Activated T-helper 9 cell treated with anti-CD3 and anti-CD28 coated beads, Interleukin-2, amount 50 U/mL, for 16 hours (primary cell): ENCODE results near the gene GRK5.

Experiments used
- DNase-seq: peaks from one replicate; pipeline ENCODE4 v3.0.0-alpha.2; 2020; ENCODE audit warnings: low read depth

Gene GRK5

DNA sequence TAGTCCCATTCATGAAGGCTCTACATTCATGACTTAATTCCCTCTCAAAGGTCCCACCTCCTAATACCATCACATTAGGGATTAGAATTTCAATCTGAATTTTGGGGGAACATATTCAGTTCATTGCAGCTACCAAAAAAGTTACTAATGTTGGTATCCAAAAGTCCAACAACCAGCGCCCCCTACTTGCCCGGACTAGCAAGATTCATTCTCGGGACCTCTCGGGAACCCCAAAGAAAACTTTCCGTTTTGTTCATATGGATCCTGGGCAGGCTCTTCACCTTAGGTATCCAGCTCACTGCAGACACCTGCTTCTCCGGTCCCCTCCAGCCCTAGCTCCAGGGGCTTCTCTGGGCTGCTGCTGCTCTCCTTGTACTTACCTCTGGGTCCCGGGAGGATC is 8.9 kb upstream of the GRK5 start:
- DNase-seq = no peak

DNA sequence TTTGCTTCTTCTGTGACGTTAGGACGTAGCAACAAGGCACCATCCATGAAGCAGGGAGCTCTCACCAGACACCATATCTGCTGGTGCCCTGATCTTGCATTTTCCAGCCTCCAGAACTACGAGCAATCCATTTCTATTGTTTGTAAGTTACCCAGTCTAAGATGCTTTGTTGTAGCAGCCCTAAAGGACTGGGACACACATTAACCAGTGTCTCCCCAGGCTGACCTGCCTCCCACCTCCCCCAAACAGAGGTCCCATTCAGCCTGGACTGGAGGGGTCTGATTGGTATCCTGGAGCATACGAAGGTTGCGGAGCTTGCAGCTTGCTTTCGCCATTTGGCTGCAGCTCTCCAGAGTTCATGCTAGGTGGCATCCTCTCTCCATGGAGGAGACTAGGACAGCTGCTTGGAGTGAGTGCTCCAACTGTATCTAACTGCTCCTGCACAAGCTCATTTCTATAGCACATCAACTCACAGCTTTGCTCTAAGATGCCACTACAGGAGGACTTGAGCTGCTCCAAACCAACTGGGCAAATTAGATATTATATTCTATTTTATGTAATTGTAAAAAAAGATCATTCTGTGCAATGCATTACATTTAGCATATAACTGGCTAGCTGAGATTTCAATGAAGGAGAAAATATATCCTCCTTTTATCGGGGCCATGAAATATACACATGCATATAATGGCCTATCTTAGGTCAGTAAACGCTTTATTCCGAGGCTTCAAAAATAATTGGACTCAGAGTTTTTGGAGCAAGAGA is 8.0 kb upstream of the GRK5 start:
- DNase-seq = no peak

DNA sequence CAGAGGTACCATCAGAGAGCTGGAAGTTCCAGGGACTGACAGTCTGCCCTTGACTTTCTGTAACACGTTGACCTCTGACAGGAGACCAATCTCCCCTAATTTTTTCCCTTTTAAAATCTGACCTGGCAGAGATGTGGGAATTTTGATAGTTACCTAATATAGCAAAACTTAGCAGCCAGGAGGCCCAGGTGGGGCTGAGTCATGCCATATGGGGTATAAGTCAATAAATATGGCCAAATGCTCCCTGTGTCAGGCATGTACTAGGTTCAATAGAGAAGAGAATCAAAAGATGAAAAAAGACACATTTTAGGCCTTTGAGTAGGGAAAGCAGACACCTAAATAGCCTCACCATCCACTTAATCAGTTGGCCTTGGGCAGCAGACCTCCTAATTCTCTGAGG is 6.1 kb upstream of the GRK5 start:
- no peak for DNase-seq

DNA sequence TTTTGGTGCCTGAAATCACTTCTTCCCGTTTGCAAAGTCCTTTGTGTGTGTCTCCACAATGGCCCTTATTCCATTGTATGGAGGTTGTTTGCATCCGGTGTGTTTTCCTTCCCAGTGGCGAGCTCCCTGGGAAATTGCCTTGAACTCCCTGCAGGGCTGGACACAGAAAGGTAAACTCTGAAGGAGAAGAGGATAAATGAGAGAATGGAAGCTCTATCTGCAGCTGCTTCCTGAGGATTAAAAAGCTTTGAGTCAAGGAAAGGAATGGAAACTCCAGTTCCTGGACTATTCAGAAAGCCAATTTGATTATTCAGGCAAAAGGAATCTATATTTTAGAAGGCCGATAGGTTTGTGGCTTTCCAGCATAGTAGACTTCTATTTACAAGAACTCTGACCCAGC is 4.4 kb upstream of the GRK5 start:
- no peak for DNase-seq

DNA sequence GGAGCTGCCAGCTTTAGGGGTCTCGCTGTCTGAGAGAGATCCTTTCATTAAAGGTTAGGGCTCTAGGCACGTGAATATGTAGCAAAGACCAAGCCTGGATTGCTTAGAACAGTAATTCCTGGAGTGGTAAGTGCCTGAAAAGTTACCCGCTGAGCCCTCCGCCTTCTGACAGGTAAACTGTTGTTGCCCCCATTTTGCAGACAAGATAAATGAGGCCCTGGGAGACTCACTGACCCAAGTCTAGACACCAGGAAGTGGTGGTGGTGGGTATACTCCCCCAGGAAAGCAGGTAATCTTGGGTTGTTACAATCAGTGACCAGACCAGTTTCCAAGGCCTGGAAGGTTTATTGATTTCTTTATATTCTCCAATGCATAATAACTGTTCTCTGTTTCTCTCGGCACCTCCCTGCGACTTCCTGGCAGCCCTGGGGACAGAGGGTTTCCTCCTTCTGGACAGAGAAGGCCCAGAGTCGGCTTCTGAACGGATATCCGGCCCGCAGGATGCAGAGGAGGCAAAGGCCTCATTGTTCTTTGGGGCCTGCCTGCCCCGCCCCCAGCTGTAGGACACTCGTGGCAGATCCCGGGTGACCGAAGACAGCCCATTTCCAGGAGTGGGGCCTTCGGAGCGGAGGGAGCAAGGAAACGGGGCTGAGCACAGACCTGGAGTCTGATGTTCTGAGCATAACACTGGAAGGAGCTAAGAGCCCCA is 1.3 kb upstream of the GRK5 start:
- DNase-seq = peak; percentile 23

DNA sequence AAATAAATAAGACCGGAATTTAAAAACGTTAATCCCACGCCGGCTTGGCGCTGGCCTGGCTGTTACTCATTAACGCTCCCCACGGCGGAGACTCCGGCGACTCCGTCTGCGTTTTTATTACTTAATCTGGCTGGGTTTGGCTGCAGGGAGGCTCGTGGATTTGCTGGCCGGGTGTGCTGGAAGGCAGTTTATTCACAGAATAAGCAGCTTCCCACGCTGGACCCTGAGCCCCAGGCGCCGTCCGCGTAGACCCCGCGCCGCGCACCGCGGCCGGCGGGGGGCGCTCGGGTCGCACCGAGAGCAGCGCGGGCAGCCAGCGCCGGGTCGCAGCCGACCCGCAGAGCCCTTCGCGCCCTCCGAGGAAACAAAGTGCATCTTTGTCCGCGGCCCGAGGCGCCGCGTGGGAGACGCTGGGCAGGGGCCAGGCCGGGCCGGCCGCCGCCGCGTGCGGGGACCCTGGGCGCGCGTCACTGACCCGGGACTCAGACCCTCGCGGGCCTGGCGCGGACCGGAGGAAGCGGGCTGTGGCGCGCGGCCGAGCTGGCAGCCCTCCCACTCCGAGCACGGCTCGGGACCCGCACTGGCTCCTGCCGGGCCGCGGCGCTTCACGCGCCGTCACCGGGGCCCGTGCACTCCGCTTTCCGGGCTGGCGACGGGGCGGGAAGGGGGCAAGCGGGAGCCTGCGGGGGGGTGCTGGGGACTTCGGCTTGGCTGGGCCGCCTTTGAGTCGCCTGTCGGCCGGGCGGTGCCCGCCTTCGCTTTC is 587 bp upstream of the GRK5 start:
- DNase-seq = peak; percentile 70

DNA sequence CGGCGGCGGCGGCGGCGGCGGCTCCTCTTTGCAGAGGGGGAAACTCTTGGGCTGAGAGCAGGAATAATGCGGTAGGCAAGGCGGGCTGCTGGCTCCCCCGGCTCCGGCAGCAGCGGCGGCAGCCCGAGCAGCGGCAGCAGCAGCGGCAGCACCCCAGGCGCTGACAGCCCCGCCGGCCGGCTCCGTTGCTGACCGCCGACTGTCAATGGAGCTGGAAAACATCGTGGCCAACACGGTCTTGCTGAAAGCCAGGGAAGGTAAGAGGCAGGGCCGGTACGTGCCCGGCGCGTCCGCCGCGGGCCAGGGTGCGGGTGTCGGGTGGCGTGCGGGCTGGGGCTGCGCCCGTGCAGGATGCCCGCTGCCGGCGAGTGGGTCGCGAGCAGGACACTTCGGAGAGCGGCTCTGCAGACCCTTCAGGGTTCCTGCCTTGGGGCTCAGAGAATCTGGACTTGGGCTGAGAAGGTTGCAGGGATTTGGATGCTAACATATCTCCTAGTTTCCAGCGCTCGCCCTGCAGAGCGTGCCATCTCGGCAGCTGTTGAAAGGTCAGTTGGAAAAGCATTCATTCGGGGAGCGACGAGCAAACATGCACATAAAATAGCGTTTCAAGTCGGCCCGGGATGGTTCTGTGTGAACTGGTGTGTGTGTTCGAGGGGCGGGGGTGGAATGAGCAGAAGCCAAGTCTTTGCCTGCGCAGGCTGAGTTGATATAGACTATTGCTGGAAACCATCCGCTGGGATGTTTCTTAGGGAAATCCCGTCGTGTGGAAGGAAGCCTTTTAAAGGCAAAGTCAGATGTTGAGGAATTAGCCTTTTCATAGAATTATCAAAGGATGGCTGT is 562 bp downstream of the GRK5 start:
- no peak for DNase-seq

DNA sequence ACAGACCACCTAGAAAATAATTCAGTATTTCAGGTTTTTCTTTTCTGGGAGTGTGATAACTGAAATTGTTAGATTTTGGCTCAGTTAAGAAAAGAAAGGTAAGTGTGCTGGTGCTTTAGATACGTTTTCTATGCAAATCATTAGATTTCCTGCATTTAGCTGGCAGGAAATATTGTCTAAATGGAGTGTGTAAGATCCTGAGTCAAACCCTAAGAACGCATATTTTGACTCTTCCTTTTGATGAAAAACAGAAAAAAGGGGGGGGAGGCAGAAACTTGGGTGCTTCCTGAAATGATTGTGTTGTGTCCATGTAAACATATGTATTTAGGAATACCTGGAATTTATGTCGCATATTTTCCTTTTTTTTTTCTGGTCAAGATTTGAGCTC is 1.2 kb downstream of the GRK5 start:
- no peak for DNase-seq

DNA sequence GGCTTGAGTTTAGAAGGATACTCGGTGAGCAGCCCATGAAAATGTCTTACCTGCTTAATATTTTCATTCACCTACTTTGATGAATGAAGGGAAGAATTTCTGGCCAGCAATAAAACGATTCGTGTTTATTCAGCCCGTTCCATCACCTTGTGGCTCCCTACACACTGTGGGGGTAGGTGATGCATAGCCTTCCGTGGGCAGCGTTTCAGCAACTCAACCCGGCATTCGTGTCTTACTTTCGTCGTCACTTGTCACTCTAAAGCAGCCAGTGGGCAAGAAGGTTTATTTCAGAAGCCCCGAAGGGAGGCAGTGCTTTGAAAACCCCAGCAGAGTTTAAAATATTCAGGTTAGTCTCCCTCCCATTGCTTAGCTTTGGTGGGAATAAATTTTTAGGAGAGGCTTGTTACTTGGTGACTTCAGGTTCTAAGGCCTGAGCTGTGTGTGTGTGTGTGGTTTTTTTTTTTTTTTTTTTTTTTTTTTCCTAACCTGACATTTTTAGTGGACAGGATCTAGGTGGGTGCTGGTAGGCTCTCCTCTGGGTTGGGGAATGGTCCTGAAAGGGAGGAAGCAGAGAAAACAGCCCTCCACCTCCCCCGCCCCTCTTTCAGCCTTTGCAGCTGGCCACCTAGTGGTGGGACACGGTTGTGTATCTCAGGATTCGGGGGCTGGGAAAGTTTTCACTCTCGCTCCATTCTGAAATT is 1.8 kb downstream of the GRK5 start:
- DNase-seq = peak; percentile 48

DNA sequence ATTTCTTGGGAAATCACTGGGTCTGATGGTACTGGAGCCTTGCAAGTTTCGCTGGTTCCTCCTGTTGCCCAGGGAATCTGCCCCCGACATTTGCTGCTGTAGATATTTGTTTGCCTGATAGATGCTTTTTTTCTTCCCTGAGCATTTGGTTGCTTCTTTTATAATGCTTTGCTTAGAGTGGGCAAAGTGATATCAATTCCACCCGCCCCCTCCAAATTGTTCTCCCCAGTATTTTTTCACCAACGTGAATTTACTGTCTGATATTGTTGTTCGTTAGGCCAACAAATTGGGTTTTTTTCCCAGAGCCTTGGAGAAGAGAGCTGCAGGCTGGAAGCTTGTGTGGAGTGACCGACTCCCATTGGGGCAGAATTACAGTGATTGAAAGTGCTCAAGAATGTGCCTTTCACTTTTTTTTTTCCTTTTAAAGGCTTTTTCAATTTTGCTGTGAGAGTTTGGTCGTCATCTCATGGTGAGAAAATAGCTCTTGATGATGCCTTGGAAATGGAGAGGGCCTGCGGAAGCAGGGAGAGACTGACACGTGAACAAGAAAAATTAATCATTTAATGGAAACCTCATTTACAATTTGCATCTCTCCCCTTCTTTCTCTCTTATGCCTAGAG is 2.5 kb downstream of the GRK5 start:
- no peak for DNase-seq

DNA sequence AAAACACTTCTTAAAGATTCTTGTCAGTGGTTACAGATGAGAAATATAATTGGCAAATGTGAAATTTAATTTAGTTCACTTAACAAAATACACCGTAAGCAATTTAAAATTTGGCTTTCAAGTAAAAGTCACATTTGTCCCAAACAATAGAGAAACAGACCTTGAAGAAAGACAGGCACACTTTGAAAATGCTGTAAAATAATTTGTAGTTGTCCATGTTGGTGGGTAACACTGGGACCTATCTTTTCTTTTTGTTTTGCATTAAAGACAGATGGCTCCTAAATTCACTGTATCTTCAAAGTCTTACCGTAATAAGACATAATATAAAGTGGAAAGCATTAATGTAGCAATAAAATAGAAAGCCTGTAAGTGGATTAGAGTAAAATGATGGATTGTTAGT is 3.3 kb downstream of the GRK5 start:
- no peak for DNase-seq

DNA sequence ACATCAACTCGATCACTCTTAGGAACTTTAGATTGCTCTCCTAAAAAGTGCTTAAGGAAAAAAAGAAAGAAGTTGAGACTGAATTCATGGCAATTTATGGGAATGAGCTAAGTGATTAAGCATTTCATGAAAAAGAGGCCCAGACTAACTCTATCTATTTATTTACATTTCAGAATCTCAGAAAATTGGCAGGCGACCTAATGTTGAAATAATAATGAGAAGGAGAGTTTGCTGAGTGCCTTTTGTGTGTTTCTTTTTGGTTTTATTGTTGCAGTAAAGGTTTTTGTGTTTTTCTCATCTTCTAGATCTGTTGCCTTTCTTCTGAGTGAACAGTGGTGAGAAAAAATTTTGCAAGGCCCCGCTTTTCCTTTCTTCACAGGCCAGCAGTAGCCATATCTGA is 3.8 kb downstream of the GRK5 start:
- no peak for DNase-seq

DNA sequence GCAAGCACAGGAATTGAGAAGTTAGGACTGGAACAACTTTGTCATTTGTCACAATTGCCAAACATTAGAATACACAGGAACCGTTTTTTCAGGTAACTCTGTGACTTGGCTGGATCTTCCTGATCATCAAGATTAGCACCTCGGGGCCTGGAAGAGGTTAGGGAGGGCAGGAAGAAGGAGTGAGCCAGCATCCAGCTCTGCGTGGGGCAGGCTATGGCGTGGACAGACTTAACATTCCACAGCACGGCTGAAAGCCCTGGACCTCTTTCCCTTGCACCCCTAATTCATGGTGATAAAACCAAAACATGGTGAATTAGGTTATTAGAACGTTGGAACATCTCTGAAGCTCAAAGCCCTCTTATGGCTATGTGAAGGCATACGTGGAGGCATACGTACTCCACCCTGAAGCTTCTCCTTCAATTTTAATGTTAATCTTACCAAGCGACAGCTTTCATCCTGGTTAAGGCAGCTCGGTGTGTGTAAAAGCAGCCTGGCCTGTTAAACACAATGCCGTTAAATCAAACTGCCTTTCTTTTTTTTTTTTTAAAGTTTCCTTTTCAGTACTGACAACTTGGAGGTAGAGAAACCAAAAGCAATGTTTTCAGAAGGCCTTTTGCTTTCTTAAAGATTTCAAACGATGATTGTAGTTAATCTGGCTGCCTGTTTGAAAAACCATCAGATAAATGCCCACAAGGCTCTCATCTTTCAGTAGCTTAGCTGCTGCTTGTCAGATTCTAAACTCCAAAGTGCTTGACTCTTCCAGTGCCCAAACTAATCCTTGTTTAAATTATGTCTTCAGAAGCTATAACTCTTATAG is 4.5 kb downstream of the GRK5 start:
- no peak for DNase-seq

DNA sequence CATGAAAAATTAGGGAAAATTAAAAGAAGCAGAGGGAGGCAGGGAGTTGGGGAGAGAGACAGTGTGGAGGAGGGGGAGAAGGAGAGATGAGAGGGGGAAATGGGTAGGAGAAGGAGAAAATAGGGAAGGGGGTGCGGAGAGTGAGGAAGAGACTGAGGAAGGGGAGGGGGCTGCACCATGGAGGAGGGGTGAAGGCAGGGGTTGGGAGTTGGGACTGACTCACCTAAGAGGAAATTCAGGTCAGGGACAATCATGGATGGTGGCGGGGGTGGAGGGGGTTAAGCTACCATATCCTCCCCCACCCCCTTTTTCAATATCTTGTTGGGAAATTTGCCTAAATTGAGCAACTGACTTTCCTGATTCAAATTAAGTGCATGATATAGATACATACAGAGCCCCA is 8.0 kb downstream of the GRK5 start:
- no peak for DNase-seq

DNA sequence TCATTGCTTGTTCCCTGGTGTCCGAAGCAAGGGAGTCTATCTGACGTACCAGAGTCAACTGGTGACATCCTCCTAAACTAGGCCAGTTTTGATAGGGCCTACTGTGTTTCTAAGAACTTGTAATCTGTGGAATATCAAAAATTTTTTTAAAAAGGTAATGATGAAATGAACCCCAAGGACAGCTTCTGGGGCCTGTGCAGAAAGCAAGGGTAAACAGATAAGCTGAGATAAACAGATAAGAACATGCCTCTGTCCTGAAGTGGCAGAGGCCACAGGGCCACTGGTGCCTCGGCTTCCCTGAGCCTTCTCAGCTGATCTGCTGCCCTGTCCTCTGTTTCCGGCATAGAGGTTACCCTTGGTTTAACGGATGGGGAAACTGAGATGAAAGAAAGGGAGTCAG is 8.8 kb downstream of the GRK5 start:
- no peak for DNase-seq

DNA sequence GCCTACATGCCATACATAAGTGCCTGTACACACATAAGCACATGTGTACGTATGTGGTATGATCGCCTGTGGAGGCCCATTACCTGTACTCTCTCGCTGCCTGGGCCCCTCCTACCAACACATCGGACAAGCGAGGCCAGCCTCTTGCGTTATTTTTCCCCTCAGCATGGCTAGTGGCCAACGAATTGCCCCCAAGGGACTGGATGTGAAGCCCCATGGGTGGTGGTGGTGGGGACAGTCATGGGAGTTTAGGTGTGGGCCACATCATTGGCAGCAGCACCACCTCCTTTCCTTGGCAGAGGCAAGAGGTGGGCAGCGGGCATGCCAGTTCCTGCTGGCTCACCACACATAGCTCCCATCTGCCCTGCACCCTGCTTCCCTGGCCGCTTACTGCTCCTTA is 10.0 kb downstream of the GRK5 start:
- no peak for DNase-seq

DNA sequence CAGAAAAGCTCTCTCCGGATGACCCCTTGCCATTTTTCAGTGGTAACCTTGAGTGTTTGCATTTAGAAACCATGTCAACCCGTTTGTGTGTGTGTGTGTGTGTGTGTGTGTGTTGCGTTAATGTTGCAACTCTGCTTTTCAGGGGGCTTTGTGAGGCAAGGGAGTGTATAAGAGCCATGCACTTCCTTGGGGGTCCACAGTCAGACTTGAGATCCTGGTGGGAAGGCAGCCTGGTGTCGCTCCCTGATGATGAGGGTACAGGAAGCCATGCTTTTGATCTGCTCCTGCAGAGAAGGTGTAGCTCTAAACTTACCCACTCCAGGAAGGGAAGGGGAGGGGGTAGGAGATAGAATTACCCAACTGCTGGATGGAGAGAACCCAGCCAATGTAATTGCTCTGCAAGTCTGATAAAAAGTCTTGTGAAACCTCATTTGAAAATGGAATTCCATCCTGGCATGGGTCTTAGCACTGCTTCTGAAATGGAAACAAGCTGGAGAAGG is 10.7 kb downstream of the GRK5 start:
- no peak for DNase-seq

DNA sequence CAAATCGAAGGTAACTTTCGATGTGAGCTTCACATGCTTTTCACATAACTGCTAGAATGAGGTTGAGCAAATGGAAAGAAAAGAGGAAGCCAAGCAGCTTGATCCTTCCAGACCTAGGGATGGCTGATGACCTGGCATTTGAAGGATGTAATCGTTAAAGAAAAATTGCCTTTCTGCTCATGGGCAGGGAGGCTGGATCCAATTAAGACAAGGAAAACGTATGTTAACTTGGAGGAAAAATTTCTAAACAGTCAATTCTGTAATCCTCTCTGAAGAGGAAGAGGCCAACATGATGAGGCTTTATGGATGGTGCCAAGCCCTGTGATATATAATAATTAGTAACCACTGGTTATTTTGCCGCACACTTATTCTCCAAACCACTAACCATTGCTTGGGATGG is 12.5 kb downstream of the GRK5 start:
- DNase-seq = no peak

DNA sequence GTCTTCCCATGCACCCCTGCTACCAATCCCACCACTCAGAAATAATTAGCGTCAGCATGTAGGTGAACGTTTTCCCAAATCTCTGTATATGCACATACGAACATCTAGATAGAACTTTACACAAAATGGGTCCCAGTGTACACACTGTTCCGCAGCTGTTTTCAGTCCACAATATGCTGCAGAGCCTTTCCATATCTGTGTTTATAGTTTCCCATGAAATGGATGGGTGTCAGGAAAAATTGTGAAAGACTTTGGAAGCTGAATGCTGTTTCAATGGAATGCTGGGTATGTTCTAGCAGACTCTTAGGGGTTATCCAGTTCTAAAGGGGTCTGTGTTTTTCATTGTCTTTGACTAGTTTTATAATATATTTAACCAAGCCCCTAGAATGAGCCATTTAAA is 13.8 kb downstream of the GRK5 start:
- DNase-seq = no peak

DNA sequence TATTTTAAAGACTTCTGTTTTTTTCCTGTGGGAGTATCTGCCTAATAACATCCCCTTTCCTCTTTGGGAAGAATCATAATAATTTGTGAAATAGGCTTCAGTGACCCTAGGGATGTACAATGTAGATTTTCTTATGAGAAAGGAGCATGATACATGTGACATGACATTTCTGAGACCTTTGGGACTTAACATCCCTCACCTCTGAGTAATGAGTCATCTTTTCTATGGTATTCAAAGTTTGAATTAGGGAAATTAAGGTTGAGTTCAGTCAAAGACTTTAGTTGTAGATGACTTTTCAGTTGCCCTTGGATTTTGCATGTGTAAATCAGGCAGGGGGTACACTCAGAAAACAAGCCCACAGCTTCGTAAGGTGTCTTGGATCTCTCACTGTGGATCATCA is 14.3 kb downstream of the GRK5 start:
- DNase-seq = no peak
